Stomach (tissue), 4 donors: ENCODE results near the gene ANKRD53.

Source experiments
- EP300 ChIP-seq: sonication (generic); formaldehyde crosslinking; IDR thresholded peaks from one replicate; pipeline ENCODE4 v1.6.1; 2017; ENCODE audit warnings: antibody characterized with exemption
- POLR2A ChIP-seq, 4 donors: fragments of 450-650 bp; IDR thresholded peaks; one replicate each; pipeline ENCODE4 v1.6.1; 2016; ENCODE audit warnings: antibody characterized with exemption in 4 of 4, control low read depth in 2 of 4, mild to moderate bottlenecking in 1 of 4, moderate library complexity in 1 of 4
- POLR2AphosphoS5 ChIP-seq, 3 donors: sonication (generic); formaldehyde crosslinking; IDR thresholded peaks; one replicate each; pipeline ENCODE4 v1.6.1; 2016; ENCODE audit warnings: antibody characterized with exemption in 3 of 3
- TF ChIP-seq, protein P1 (sequence below), 7 experiments: fragments of 450-650 bp in 4 of 7; fragments of 200-600 bp in 3 of 7; sonication (generic) in 3 of 7; IDR thresholded peaks; one replicate each; pipeline ENCODE4 v1.5.1; 2016 to 2019; ENCODE audit warnings: antibody characterized with exemption in 7 of 7, control low read depth in 2 of 7, mild to moderate bottlenecking in 1 of 7

DNA sequence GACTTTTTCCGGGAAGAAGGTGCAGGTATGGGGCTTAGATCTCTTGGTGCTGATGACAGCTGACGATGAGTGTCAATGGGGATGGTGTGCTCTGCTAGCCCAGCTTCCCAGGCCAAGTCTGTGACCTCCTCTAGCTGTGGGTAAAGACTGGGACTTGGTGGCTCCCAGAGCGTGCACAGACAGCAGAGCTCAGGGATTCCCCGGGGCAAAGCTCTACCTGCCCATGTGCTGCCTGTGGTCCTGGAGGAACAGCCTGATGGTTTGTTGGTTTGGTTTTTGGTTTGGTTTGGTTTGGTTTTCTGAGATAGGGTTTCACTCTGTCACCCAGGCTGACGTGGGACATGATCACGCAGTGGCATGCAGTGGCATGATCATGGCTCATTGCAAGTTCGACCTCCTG lies 23.5 kb upstream of the ANKRD53 start:
- TF ChIP-seq EP300 (no peak), POLR2A (IDR thresholded peaks at IDR 0.05) (no peak), POLR2AphosphoS5 (IDR thresholded peaks at IDR 0.05) (no peak)
- TF ChIP-seq, protein P1, sequence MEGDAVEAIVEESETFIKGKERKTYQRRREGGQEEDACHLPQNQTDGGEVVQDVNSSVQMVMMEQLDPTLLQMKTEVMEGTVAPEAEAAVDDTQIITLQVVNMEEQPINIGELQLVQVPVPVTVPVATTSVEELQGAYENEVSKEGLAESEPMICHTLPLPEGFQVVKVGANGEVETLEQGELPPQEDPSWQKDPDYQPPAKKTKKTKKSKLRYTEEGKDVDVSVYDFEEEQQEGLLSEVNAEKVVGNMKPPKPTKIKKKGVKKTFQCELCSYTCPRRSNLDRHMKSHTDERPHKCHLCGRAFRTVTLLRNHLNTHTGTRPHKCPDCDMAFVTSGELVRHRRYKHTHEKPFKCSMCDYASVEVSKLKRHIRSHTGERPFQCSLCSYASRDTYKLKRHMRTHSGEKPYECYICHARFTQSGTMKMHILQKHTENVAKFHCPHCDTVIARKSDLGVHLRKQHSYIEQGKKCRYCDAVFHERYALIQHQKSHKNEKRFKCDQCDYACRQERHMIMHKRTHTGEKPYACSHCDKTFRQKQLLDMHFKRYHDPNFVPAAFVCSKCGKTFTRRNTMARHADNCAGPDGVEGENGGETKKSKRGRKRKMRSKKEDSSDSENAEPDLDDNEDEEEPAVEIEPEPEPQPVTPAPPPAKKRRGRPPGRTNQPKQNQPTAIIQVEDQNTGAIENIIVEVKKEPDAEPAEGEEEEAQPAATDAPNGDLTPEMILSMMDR (IDR thresholded peaks at IDR 0.05), result no peak
